H9 (cell line): Measurements from ENCODE around the gene SLC35A3. TPM values are rescaled to one million over a fixed set of nuclear protein-coding genes. Genes with fewer than 3 reads are reported as not detected.

Experiments
- DNase-seq: peaks from one replicate; pipeline ENCODE4 v3.0.0-alpha.2; 2017
- H2AFZ ChIP-seq: one replicate; pipeline ENCODE4 v1.6.1; 2013; ENCODE audit warnings: mild to moderate bottlenecking, low read length, control low read depth, moderate library complexity
- H2AK5ac ChIP-seq: 2 replicates; pipeline ENCODE4 v1.6.1; 2013; ENCODE audit warnings: low read length, control low read depth, mixed read lengths; ENCODE audit not compliant: insufficient read length
- H2BK120ac ChIP-seq: one replicate; pipeline ENCODE4 v1.6.1; 2013; ENCODE audit warnings: low read depth, mild to moderate bottlenecking, low read length, control low read depth, inconsistent platforms; ENCODE audit not compliant: poor library complexity, severe bottlenecking
- H2BK12ac ChIP-seq: 2 replicates; pipeline ENCODE4 v1.6.1; 2013; ENCODE audit warnings: low read length, control low read depth, mixed read lengths, low read depth; ENCODE audit not compliant: insufficient read length
- H2BK15ac ChIP-seq: 2 replicates; pipeline ENCODE4 v1.6.1; 2013; ENCODE audit warnings: low read depth, low read length, control low read depth
- H2BK20ac ChIP-seq: one replicate; pipeline ENCODE4 v1.6.1; 2013; ENCODE audit warnings: low read depth, mild to moderate bottlenecking, low read length, control low read depth, inconsistent platforms; ENCODE audit not compliant: poor library complexity, severe bottlenecking
- H2BK5ac ChIP-seq: 2 replicates; pipeline ENCODE4 v1.6.1; 2013; ENCODE audit warnings: low read length, control low read depth, mixed read lengths; ENCODE audit not compliant: insufficient read length
- H3K14ac ChIP-seq: 2 replicates; pipeline ENCODE4 v1.6.1; 2013; ENCODE audit warnings: low read length, control low read depth; ENCODE audit not compliant: insufficient read depth
- H3K18ac ChIP-seq: 2 replicates; pipeline ENCODE4 v1.6.1; 2013; ENCODE audit warnings: low read depth, mild to moderate bottlenecking, mixed read lengths, low read length, control low read depth; ENCODE audit not compliant: insufficient read length
- H3K23ac ChIP-seq: 2 replicates; pipeline ENCODE4 v1.6.1; 2013; ENCODE audit warnings: low read length, control low read depth, mixed read lengths, low read depth; ENCODE audit not compliant: insufficient read length
- H3K23me2 ChIP-seq: 2 replicates; pipeline ENCODE4 v1.6.1; 2013; ENCODE audit warnings: low read depth, mild to moderate bottlenecking, mixed read lengths, low read length, control low read depth; ENCODE audit not compliant: insufficient read length, poor library complexity, severe bottlenecking
- H3K27ac ChIP-seq: 2 replicates; pipeline ENCODE4 v1.5.1; 2013; ENCODE audit warnings: low read length, control low read depth, mixed read lengths, low read depth; ENCODE audit not compliant: insufficient read length
- H3K27me3 ChIP-seq: 2 replicates; pipeline ENCODE4 v1.6.1; 2013; ENCODE audit warnings: low read length, control low read depth, inconsistent platforms; ENCODE audit not compliant: insufficient read depth
- H3K4ac ChIP-seq: 2 replicates; pipeline ENCODE4 v1.6.1; 2013; ENCODE audit warnings: low read depth, mild to moderate bottlenecking, control low read depth, inconsistent platforms, low read length, moderate library complexity
- H3K4me1 ChIP-seq: 2 replicates; pipeline ENCODE4 v1.6.1; 2013; ENCODE audit warnings: low read length, control low read depth, inconsistent platforms; ENCODE audit not compliant: insufficient read depth
- H3K4me2 ChIP-seq: 2 replicates; pipeline ENCODE4 v1.6.1; 2013; ENCODE audit warnings: low read length, control low read depth, mixed read lengths; ENCODE audit not compliant: insufficient read length, insufficient read depth
- H3K56ac ChIP-seq: 2 replicates; pipeline ENCODE4 v1.6.1; 2013; ENCODE audit warnings: low read depth, mild to moderate bottlenecking, mixed read lengths, low read length, control low read depth; ENCODE audit not compliant: insufficient read length
- H3K79me1 ChIP-seq: 2 replicates; pipeline ENCODE4 v1.6.1; 2013; ENCODE audit warnings: low read depth, mild to moderate bottlenecking, moderate library complexity, low read length, control low read depth, inconsistent platforms; ENCODE audit not compliant: insufficient read depth, poor library complexity, severe bottlenecking
- H3K79me2 ChIP-seq: 2 replicates; pipeline ENCODE4 v1.6.1; 2013; ENCODE audit warnings: low read length, control low read depth, inconsistent platforms; ENCODE audit not compliant: insufficient read depth
- H3K9ac ChIP-seq: 2 replicates; pipeline ENCODE4 v1.6.1; 2013; ENCODE audit warnings: low read length, control low read depth, mixed read lengths; ENCODE audit not compliant: insufficient read length; ENCODE audit errors: extremely low read depth
- H3K9me3 ChIP-seq: one replicate; pipeline ENCODE4 v1.6.1; 2013; ENCODE audit warnings: low read depth, low read length, inconsistent platforms; ENCODE audit not compliant: control insufficient read depth
- H3T11ph ChIP-seq: one replicate; pipeline ENCODE4 v1.6.1; 2013; ENCODE audit warnings: mild to moderate bottlenecking, low read length, control low read depth, inconsistent platforms
- H4K20me1 ChIP-seq: one replicate; pipeline ENCODE4 v1.6.1; 2013; ENCODE audit not compliant: control insufficient read depth, insufficient read length, insufficient read depth
- H4K5ac ChIP-seq: 2 replicates; pipeline ENCODE4 v1.6.1; 2013; ENCODE audit warnings: low read depth, mild to moderate bottlenecking, mixed read lengths, low read length, control low read depth; ENCODE audit not compliant: insufficient read length
- H4K8ac ChIP-seq: replicated peaks from 2 replicates; pipeline ENCODE4 v1.6.1; 2013; ENCODE audit warnings: low read length, control low read depth, mixed read lengths, low read depth; ENCODE audit not compliant: insufficient read length
- H4K91ac ChIP-seq: 2 replicates; pipeline ENCODE4 v1.6.1; 2013; ENCODE audit warnings: low read depth, mild to moderate bottlenecking, moderate library complexity, mixed read lengths, low read length, control low read depth; ENCODE audit not compliant: insufficient read length
- H3K27ac Mint-ChIP-seq, 3 experiments: 2 replicates in 2 of 3; 3 replicates in 1 of 3; pipeline ENCODE4 v1.8.0; 2020 to 2021; ENCODE audit warnings: mixed read lengths in 3 of 3, mild to moderate bottlenecking in 1 of 3, moderate library complexity in 1 of 3
- H3K27me3 Mint-ChIP-seq: 2 replicates; pipeline ENCODE4 v1.8.0; 2021; ENCODE audit warnings: low read depth, mild to moderate bottlenecking, moderate library complexity, mixed read lengths
- H3K36me3 Mint-ChIP-seq, 3 experiments: 2 replicates in 2 of 3; 3 replicates in 1 of 3; pipeline ENCODE4 v1.8.0; 2020 to 2021; ENCODE audit warnings: low read depth in 3 of 3, mixed read lengths in 3 of 3; ENCODE audit not compliant: insufficient read depth in 1 of 3
- H3K4me1 Mint-ChIP-seq, 2 experiments: 2 replicates each; pipeline ENCODE4 v1.8.0; 2020; ENCODE audit warnings: mixed read lengths in 2 of 2
- H3K4me3 Mint-ChIP-seq, 2 experiments: 2 replicates in 1 of 2; 3 replicates in 1 of 2; pipeline ENCODE4 v1.8.0; 2020 to 2021; ENCODE audit warnings: mild to moderate bottlenecking in 2 of 2, mixed read lengths in 2 of 2, moderate library complexity in 1 of 2
- H3K9me3 Mint-ChIP-seq, 2 experiments: 2 replicates in 1 of 2; 3 replicates in 1 of 2; pipeline ENCODE4 v1.8.0; 2020; ENCODE audit warnings: mild to moderate bottlenecking in 2 of 2, mixed read lengths in 2 of 2, moderate library complexity in 1 of 2
- CTCF ChIP-seq: fragments of 200-600 bp; sonication (generic); conservative IDR thresholded peaks from 3 replicates; pipeline ENCODE4 v1.8.0; 2021; ENCODE audit warnings: antibody characterized with exemption, mild to moderate bottlenecking
- WGBS: extraction: QIAGEN DNeasy Blood & Tissue Kit; methylation state at CpG from one replicate; pipeline ENCODE4 v1.1.7; 2013; ENCODE audit warnings: missing lambda C conversion rate, low lambda C conversion rate, mixed read lengths; ENCODE audit not compliant: insufficient read length; ENCODE audit errors: extremely low coverage; 5-methylcytosine and 5-hydroxymethylcytosine counted together
- total RNA-seq: library from RNA; stranded (reverse); gene quantifications from 2 replicates; pipeline ENCODE4 v1.2.1, GENCODE V29; 2021

SLC35A3 gene
- total RNA-seq, 1 experiment from 2014 or later, result 15.1 TPM

GRCh38 chr1:100076319-100076718, 106.5 kb downstream of the SLC35A3 start:
- no peaks in the 10 kb centered on the region for H3K23me2 ChIP-seq
- H4K5ac ChIP-seq, result no peak overlapping the region
- no peaks in the 10 kb centered on the region for H3K79me1 ChIP-seq
- H2BK20ac ChIP-seq, result no peak overlapping the region
- Mint-ChIP-seq H3K27me3 (no peaks in the 10 kb centered on the region), H3K9me3 (no peaks in the 10 kb centered on the region), H3K4me1 (peaks cover 11 to 20% of the 10 kb centered on the region in 2 experiments), H3K4me3 (no peak overlapping the region), H3K36me3 (peaks cover 21 to 63% (median 43%) of the 10 kb centered on the region in 3 experiments; a peak in 6 of 7 replicates), H3K27ac (peak overlapping the region in 1 of 3 experiments; percentile 69; a peak in 1 of 7 replicates)
- no peaks in the 10 kb centered on the region for H3K4me1 ChIP-seq
- no peaks in the 10 kb centered on the region for H3K79me2 ChIP-seq
- no peak overlapping the region for H3K27ac ChIP-seq
- TF ChIP-seq CTCF, result no peak
- no peak overlapping the region for H4K8ac ChIP-seq
- no peak overlapping the region for H2BK120ac ChIP-seq
- no peak overlapping the region for H2AK5ac ChIP-seq
- no peaks in the 10 kb centered on the region for H4K20me1 ChIP-seq
- H2BK5ac ChIP-seq, result no peak overlapping the region
- DNase-seq, result no peak
- H3K23ac ChIP-seq, result no peak overlapping the region
- no peak overlapping the region for H3K14ac ChIP-seq
- H2AFZ ChIP-seq, result no peak overlapping the region
- H3K18ac ChIP-seq, result no peak overlapping the region
- H3K4ac ChIP-seq, result no peak overlapping the region
- no peak overlapping the region for H3K4me2 ChIP-seq
- no peak overlapping the region for H4K91ac ChIP-seq
- no peak overlapping the region for H2BK12ac ChIP-seq
- no peak overlapping the region for H3T11ph ChIP-seq
- H3K27me3 ChIP-seq, result no peaks in the 10 kb centered on the region
- no peak overlapping the region for H3K56ac ChIP-seq
- H3K9me3 ChIP-seq, result no peaks in the 10 kb centered on the region
- no CpG with 5 or more reads among the region's 2 CpGs for WGBS
- H2BK15ac ChIP-seq, result no peak overlapping the region
- no peak overlapping the region for H3K9ac ChIP-seq
